Stomach (tissue), 9 donors: ENCODE measurements around the gene AGMO. TPM values are rescaled to one million over a fixed set of nuclear protein-coding genes. Genes with fewer than 3 reads are reported as not detected.

Experiments
- DNase-seq, 2 donors: peaks; one replicate each; pipeline versions ENCODE4 v3.0.0 to v3.0.0-alpha.2; 2013 to 2019
- H3K27ac ChIP-seq, 5 donors: fragments of 200-600 bp in 4 of 5; sonication (generic) in 4 of 5; one replicate each; pipeline ENCODE4 v1.5.1; 2013 to 2019; ENCODE audit warnings: mild to moderate bottlenecking in 1 of 5, moderate library complexity in 1 of 5
- H3K27me3 ChIP-seq, 3 donors: fragments of 200-600 bp; sonication (generic); one replicate each; pipeline ENCODE4 v1.5.1; 2017 to 2019; ENCODE audit warnings: mixed run types in 1 of 3
- H3K36me3 ChIP-seq, 4 donors: fragments of 200-600 bp; sonication (generic); 1 replicate in 3 of 4; 2 replicates in 1 of 4; pipeline ENCODE4 v1.5.1; 2016 to 2019
- H3K4me1 ChIP-seq, 4 donors: fragments of 200-600 bp; sonication (generic); one replicate each; pipeline ENCODE4 v1.5.1; 2016 to 2019
- H3K4me3 ChIP-seq, 4 donors: fragments of 200-600 bp; sonication (generic) in 3 of 4; one replicate each; pipeline ENCODE4 v1.5.1; 2016 to 2019; ENCODE audit warnings: mild to moderate bottlenecking in 1 of 4
- H3K9me3 ChIP-seq, 4 donors: fragments of 200-600 bp; sonication (generic); one replicate each; pipeline ENCODE4 v1.5.1; 2016 to 2019
- EP300 ChIP-seq: sonication (generic); formaldehyde crosslinking; IDR thresholded peaks from one replicate; pipeline ENCODE4 v1.6.1; 2017; ENCODE audit warnings: antibody characterized with exemption
- POLR2A ChIP-seq, 4 donors: fragments of 450-650 bp; IDR thresholded peaks; one replicate each; pipeline ENCODE4 v1.6.1; 2016; ENCODE audit warnings: antibody characterized with exemption in 4 of 4, control low read depth in 2 of 4, mild to moderate bottlenecking in 1 of 4, moderate library complexity in 1 of 4
- POLR2AphosphoS5 ChIP-seq, 3 donors: sonication (generic); formaldehyde crosslinking; IDR thresholded peaks; one replicate each; pipeline ENCODE4 v1.6.1; 2016; ENCODE audit warnings: antibody characterized with exemption in 3 of 3
- WGBS, 5 donors: extraction: QIAGEN DNeasy Blood & Tissue Kit in 3 of 5; methylation state at CpG; one replicate each; pipeline versions ENCODE4 v1.1.5 to v1.1.7; 2013 to 2018; 5-methylcytosine and 5-hydroxymethylcytosine counted together
- intact Hi-C: fragments of 100-400 bp; cut with DNase I; formaldehyde crosslinking; loops from one replicate; pipeline ENCODE4 v1.15.1; 2023; ENCODE audit warnings: low total_unique reads
- polyA plus RNA-seq, 3 donors: library from polyadenylated mRNA; stranded (reverse); fragments of 200-250 nt; gene quantifications; one replicate each; pipeline ENCODE4 v1.2.3, GENCODE V29; 2013
- total RNA-seq, 5 donors: library from RNA; depleted of rRNA; stranded (reverse); fragments of >200 nt; gene quantifications; one replicate each; pipeline versions ENCODE4 v1.1.0 to v1.2.3, GENCODE V29; 2014 to 2016
- TF ChIP-seq, protein P1 (sequence below), 7 experiments: fragments of 450-650 bp in 4 of 7; fragments of 200-600 bp in 3 of 7; sonication (generic) in 3 of 7; IDR thresholded peaks; one replicate each; pipeline ENCODE4 v1.5.1; 2016 to 2019; ENCODE audit warnings: antibody characterized with exemption in 7 of 7, control low read depth in 2 of 7, mild to moderate bottlenecking in 1 of 7
- donor health status: healthy with polysubstance abuse.
- donor health status: Bipolar disorder and iron deficiency.
- donor health status: healthy.

Gene AGMO
- total and polyA plus RNA-seq, 8 donors = 0.03 to 33.0 (median 5.0) TPM; not detected in 5

DNA sequence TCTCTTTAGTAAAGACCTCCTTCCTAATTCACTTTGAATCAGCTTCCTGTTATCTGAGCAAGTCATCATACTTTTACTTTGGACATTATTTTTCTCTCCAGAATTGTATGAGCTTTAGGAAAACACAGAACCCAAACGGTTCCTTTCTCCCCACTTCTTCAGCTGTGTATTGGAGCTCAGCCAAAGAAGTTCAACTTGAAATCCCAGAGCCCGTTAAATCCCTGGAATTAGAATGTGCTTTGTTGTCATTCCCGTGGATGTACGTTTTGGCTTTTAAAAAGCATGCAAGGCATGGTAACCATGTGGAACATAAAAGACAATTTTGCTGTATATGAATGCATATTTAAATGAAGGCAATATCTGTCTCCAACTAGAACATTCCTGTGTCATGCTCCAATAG, 46.6 kb downstream of the AGMO start:
- DNase-seq = peak in 1 of 2 donors; percentile 62
- no peaks in the 10 kb centered on the region for H3K4me1 ChIP-seq
- peak overlapping the region in 1 of 5 donors; percentile 5 for H3K27ac ChIP-seq
- WGBS, 5 donors = 39 to 45% (median 42%) methylated on average over 4 of the region's 4 CpGs
- no peaks in the 10 kb centered on the region for H3K27me3 ChIP-seq
- TF ChIP-seq EP300 (no peak), POLR2AphosphoS5 (IDR thresholded peaks at IDR 0.05) (no peak), POLR2A (IDR thresholded peaks at IDR 0.05) (no peak)
- TF ChIP-seq, protein P1, sequence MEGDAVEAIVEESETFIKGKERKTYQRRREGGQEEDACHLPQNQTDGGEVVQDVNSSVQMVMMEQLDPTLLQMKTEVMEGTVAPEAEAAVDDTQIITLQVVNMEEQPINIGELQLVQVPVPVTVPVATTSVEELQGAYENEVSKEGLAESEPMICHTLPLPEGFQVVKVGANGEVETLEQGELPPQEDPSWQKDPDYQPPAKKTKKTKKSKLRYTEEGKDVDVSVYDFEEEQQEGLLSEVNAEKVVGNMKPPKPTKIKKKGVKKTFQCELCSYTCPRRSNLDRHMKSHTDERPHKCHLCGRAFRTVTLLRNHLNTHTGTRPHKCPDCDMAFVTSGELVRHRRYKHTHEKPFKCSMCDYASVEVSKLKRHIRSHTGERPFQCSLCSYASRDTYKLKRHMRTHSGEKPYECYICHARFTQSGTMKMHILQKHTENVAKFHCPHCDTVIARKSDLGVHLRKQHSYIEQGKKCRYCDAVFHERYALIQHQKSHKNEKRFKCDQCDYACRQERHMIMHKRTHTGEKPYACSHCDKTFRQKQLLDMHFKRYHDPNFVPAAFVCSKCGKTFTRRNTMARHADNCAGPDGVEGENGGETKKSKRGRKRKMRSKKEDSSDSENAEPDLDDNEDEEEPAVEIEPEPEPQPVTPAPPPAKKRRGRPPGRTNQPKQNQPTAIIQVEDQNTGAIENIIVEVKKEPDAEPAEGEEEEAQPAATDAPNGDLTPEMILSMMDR (IDR thresholded peaks at IDR 0.05) = no peak
- H3K36me3 ChIP-seq = no peaks in the 10 kb centered on the region
- no peak overlapping the region for H3K4me3 ChIP-seq
- intact Hi-C loops = no loop called here
- H3K9me3 ChIP-seq = peaks cover 0 to 8% (median 0%) of the 10 kb centered on the region in 4 donors

DNA sequence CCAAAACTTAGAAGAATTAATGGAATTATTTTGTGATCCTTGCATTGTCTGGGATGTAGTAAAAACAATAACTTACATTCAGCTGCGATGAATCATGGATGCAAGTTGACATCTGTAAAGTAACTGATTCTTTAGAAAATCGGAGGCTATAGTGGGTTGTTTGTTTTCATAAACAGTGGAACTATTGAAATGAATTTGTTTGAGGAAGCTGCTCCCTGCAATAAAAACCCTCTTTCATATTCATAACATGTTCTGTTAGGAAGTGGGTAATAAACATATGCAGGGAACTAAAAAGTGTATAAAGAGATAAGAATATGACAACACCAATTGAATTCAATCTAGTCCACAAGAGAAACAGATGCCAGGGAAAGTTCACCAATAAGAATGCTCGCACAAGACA, 53.6 kb downstream of the AGMO start:
- no peak for TF ChIP-seq POLR2AphosphoS5 (IDR thresholded peaks at IDR 0.05)
- TF ChIP-seq POLR2A (IDR thresholded peaks at IDR 0.05) = no peak
- no peak for TF ChIP-seq EP300
- TF ChIP-seq, protein P1 (IDR thresholded peaks at IDR 0.05) = no peak
- intact Hi-C loops = no loop called here
- H3K36me3 ChIP-seq = no peaks in the 10 kb centered on the region
- H3K27ac ChIP-seq = no peak overlapping the region
- WGBS, 5 donors = 66 to 75% (median 73%) methylated on average over 3 of the region's 3 CpGs
- DNase-seq = no peak
- H3K4me3 ChIP-seq = no peak overlapping the region
- no peaks in the 10 kb centered on the region for H3K4me1 ChIP-seq
- no peaks in the 10 kb centered on the region for H3K27me3 ChIP-seq
- no peaks in the 10 kb centered on the region for H3K9me3 ChIP-seq

DNA sequence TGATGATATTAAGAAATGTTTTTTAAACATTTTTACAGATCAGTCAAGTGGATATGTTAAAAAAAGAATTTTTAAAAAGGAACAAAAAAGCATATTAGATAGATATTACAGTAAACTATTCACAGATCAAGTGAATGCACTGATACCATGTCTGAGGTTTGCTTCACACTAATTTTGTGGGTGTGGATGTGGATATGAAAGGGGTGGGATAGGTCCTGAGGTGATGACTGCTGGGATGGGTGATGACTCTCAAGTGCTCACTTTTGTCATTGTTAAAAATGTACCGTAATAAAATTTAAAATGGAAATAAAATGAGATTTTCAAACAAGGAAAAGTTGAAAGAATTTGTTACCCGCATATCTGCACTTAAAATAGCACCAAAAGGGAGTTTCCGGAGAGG, 54.1 kb downstream of the AGMO start:
- no peaks in the 10 kb centered on the region for H3K9me3 ChIP-seq
- 76 to 91% (median 85%) methylated on average over 3 of the region's 3 CpGs for WGBS, 5 donors
- H3K27ac ChIP-seq = no peak overlapping the region
- H3K36me3 ChIP-seq = no peaks in the 10 kb centered on the region
- DNase-seq = no peak
- intact Hi-C loops = no loop called here
- TF ChIP-seq POLR2AphosphoS5 (IDR thresholded peaks at IDR 0.05) = no peak
- TF ChIP-seq, protein P1 (IDR thresholded peaks at IDR 0.05) = no peak
- no peak for TF ChIP-seq EP300
- no peak for TF ChIP-seq POLR2A (IDR thresholded peaks at IDR 0.05)
- no peaks in the 10 kb centered on the region for H3K4me1 ChIP-seq
- no peaks in the 10 kb centered on the region for H3K27me3 ChIP-seq
- H3K4me3 ChIP-seq = no peak overlapping the region

DNA sequence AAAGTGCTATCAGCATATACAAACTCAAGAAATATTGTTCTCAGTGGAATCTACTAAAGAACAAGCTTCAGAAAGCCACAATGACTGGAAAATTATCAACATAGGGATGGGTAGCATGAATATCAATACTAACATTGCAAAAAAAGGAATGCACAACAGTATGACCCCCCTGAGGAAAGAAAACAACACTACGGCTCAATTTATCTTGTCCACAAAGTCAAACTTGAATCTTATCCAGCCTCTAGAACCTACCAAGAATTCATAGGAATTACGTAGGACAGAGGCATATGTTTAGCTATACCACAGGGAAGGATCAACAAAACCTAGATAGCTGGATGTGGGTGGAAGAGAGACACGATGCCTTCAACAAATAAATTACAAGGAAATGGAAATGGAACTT, 54.6 kb downstream of the AGMO start:
- no peaks in the 10 kb centered on the region for H3K9me3 ChIP-seq
- no peak overlapping the region for H3K27ac ChIP-seq
- no peaks in the 10 kb centered on the region for H3K27me3 ChIP-seq
- WGBS, 5 donors = 60 to 81% (median 63%) methylated on average over 3 of the region's 3 CpGs
- no peaks in the 10 kb centered on the region for H3K36me3 ChIP-seq
- no peak overlapping the region for H3K4me3 ChIP-seq
- no peaks in the 10 kb centered on the region for H3K4me1 ChIP-seq
- DNase-seq = no peak
- TF ChIP-seq POLR2AphosphoS5 (IDR thresholded peaks at IDR 0.05) (no peak), POLR2A (IDR thresholded peaks at IDR 0.05) (no peak), EP300 (no peak)
- TF ChIP-seq, protein P1 (IDR thresholded peaks at IDR 0.05) = no peak
- intact Hi-C loops = no loop called here
